Tibial nerve (tissue), 4 donors: ENCODE results near the gene MAP4K2. TPM values are rescaled to one million over a fixed set of nuclear protein-coding genes. Genes with fewer than 3 reads are reported as not detected.

ENCODE experiments used
- DNase-seq, 2 donors: peaks; one replicate each; pipeline ENCODE4 v3.0.0-alpha.2; 2019; ENCODE audit warnings: low spot score in 2 of 2
- H3K27ac ChIP-seq, 4 donors: fragments of 200-600 bp; sonication (generic) in 3 of 4; one replicate each; pipeline ENCODE4 v1.5.1; 2017 to 2019; ENCODE audit warnings: mild to moderate bottlenecking in 1 of 4
- H3K27me3 ChIP-seq, 2 donors: fragments of 200-600 bp; sonication (generic) in 1 of 2; one replicate each; pipeline versions ENCODE4 v1.5.1 to v1.6.0; 2017 to 2019
- H3K36me3 ChIP-seq, 3 donors: fragments of 200-600 bp; sonication (generic); one replicate each; pipeline ENCODE4 v1.5.1; 2018 to 2019
- H3K4me1 ChIP-seq, 4 donors: fragments of 200-600 bp; sonication (generic) in 3 of 4; one replicate each; pipeline ENCODE4 v1.5.1; 2017 to 2019
- H3K4me3 ChIP-seq, 4 donors: fragments of 200-600 bp; sonication (generic) in 3 of 4; one replicate each; pipeline ENCODE4 v1.5.1; 2017 to 2019; ENCODE audit warnings: mild to moderate bottlenecking in 1 of 4, moderate library complexity in 1 of 4
- H3K9me3 ChIP-seq, 4 donors: fragments of 200-600 bp; sonication (generic) in 3 of 4; one replicate each; pipeline ENCODE4 v1.5.1; 2017 to 2019
- CTCF ChIP-seq, 5 experiments: fragments of 200-600 bp in 3 of 5; fragments of 450-650 bp in 2 of 5; sonication (generic) in 3 of 5; IDR thresholded peaks; one replicate each; pipeline ENCODE4 v1.5.1; 2016 to 2019; ENCODE audit warnings: antibody characterized with exemption in 5 of 5, mild to moderate bottlenecking in 3 of 5, moderate library complexity in 2 of 5
- EP300 ChIP-seq, 2 donors: sonication (generic); formaldehyde crosslinking; IDR thresholded peaks; one replicate each; pipeline ENCODE4 v1.6.1; 2017; ENCODE audit warnings: antibody characterized with exemption in 2 of 2, mild to moderate bottlenecking in 1 of 2
- POLR2A ChIP-seq, 2 donors: fragments of 450-650 bp; IDR thresholded peaks; one replicate each; pipeline ENCODE4 v1.6.1; 2017; ENCODE audit warnings: antibody characterized with exemption in 2 of 2, mild to moderate bottlenecking in 2 of 2, moderate library complexity in 2 of 2
- WGBS, 2 donors: methylation state at CpG; one replicate each; pipeline ENCODE4 v1.1.5; 2018; 5-methylcytosine and 5-hydroxymethylcytosine counted together
- total RNA-seq, 4 donors: library from RNA; depleted of rRNA; stranded (reverse); fragments of >200 nt; gene quantifications; one replicate each; pipeline ENCODE4 v1.1.0, GENCODE V29; 2016

Gene MAP4K2
- total RNA-seq, 4 donors from 2014 or later = 10.6 to 22.2 (median 13.5) TPM

- H3K27me3 ChIP-seq = no peaks in the 10 kb centered on the region
- no peak for TF ChIP-seq EP300 (IDR thresholded peaks at IDR 0.05)
- H3K27ac ChIP-seq = peak overlapping the region in 3 of 4 donors; percentile 17 to 57 (median 34)
- peaks cover 0 to 69% (median 39%) of the 10 kb centered on the region in 4 donors for H3K4me1 ChIP-seq
- no peaks in the 10 kb centered on the region for H3K9me3 ChIP-seq
- no peak for DNase-seq
- peaks cover 15 to 54% (median 28%) of the 10 kb centered on the region in 3 donors for H3K36me3 ChIP-seq
- no peak overlapping the region for H3K4me3 ChIP-seq
- 58% methylated on average over 5 of the region's 5 CpGs for WGBS, 2 donors
These were observed 40.7 kb downstream of the MAP4K2 start for GRCh38 chr11:64762277-64762673.

GRCh38 chr11:64760759-64761420 is 42.1 kb downstream of the MAP4K2 start:
- peaks cover 0 to 67% (median 38%) of the 10 kb centered on the region in 4 donors for H3K4me1 ChIP-seq
- peaks cover 9 to 40% (median 14%) of the 10 kb centered on the region in 3 donors for H3K36me3 ChIP-seq
- no peak overlapping the region for H3K4me3 ChIP-seq
- no peak for DNase-seq
- H3K27me3 ChIP-seq = no peaks in the 10 kb centered on the region
- TF ChIP-seq POLR2A (IDR thresholded peaks at IDR 0.05) (no peak), CTCF (IDR thresholded peaks at IDR 0.05) (no peak), EP300 (IDR thresholded peaks at IDR 0.05) (no peak)
- H3K27ac ChIP-seq = peak overlapping the region in 2 of 4 donors; percentile 26 to 46
- WGBS, 2 donors = 59 to 65% methylated on average over 7 of the region's 7 CpGs
- H3K9me3 ChIP-seq = no peaks in the 10 kb centered on the region

GRCh38 chr11:64759722-64760719 is 43.0 kb downstream of the MAP4K2 start, which contains the start of gene PYGM:
Gene PYGM, minus strand, starts transcription at chr11:64759974. Its CDS starts 76 bp downstream, at chr11:64759898.
- WGBS, 2 donors = 39 to 49% methylated on average over 21 of the region's 24 CpGs
- Histone ChIP-seq H3K4me3 (peak within 1 kb of the TSS; percentile 7 to 33 (median 13)), H3K27me3 (no peaks in the 10 kb centered on the region), H3K36me3 (peaks cover 5 to 31% (median 6%) of the 10 kb centered on the region in 3 donors), H3K4me1 (peaks cover 0 to 61% (median 34%) of the 10 kb centered on the region in 4 donors), H3K9me3 (no peaks in the 10 kb centered on the region), H3K27ac (peak within 1 kb of the TSS in 3 of 4 donors; percentile 28 to 72 (median 53))
- TF ChIP-seq EP300 (IDR thresholded peaks at IDR 0.05) (peak in 1 of 2 donors; percentile 8), POLR2A (IDR thresholded peaks at IDR 0.05) (no peak), CTCF (IDR thresholded peaks at IDR 0.05) (no peak)
- DNase-seq = peak in 1 of 2 donors; percentile 43

GRCh38 chr11:64759131-64759721 is 43.8 kb downstream of the MAP4K2 start:
- WGBS, 2 donors = 58 to 61% methylated on average over 21 of the region's 21 CpGs
- no peaks in the 10 kb centered on the region for H3K27me3 ChIP-seq
- H3K36me3 ChIP-seq = peaks cover 0 to 23% (median 1%) of the 10 kb centered on the region in 3 donors
- H3K27ac ChIP-seq = peak overlapping the region in 3 of 4 donors; percentile 28 to 72 (median 53)
- no peak for TF ChIP-seq POLR2A (IDR thresholded peaks at IDR 0.05)
- no peak for TF ChIP-seq EP300 (IDR thresholded peaks at IDR 0.05)
- TF ChIP-seq CTCF (IDR thresholded peaks at IDR 0.05) = no peak
- no peak for DNase-seq
- H3K4me3 ChIP-seq = peak overlapping the region; percentile 7 to 33 (median 13)
- no peaks in the 10 kb centered on the region for H3K9me3 ChIP-seq
- H3K4me1 ChIP-seq = peaks cover 0 to 53% (median 32%) of the 10 kb centered on the region in 4 donors
